ENCODE data around the gene ANAPC10.
"Not testable (repeated sequence)": the region's sequence is repeated elsewhere in the genome, so short reads cannot be mapped to it uniquely, and the experiment has no call there.

The ANAPC10 gene, protein sequence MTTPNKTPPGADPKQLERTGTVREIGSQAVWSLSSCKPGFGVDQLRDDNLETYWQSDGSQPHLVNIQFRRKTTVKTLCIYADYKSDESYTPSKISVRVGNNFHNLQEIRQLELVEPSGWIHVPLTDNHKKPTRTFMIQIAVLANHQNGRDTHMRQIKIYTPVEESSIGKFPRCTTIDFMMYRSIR

DNA sequence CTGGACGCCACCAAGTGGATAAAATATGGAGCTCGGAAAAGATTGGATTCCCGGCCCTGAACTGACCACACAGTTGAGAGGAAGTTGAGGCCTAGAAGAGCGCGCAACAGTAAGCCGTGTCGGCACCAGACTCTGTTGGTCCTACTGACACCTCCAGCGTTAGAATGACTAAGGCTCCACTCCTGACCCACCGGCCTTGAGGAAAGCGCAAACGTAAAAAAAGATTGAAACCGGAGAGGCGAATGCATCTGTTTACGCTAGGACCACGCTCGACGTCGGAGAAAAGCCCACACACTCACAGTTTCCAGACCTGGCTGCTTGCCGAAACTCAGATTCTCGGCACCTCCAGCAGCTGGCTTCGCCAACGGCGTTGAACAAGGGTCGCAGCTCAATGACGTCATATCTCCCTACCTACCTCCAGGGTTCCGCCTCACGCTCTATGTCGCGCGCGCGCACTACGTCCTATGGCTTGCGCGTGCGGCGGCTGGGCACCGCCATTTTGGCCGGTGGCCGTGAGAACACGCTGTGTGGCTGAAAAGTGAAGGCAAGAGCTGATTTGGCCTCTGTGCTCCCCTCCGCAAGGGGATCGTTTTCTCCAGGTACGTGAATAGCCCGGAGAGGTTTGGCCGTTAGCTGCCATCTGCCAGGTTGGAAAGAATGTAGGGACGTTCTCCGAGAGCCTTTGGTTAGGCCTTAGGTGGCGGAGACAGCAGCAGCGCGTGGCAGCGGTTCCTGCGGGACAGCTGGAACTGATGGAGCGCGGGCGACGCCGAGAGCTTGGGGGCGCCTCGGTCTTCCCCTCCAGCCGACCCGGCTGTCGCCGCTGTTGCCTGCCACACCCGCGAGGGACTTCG is at the start of gene ANAPC10, which contains the start of gene ABCE1:
Gene ANAPC10 (minus strand): TSS at position 376 of the 854 bp plus-strand sequence. CDS start 2,097 bp downstream, outside the sequence.
Gene ABCE1 (plus strand): TSS at position 491 of the 854 bp plus-strand sequence. CDS start 6,102 bp downstream, outside the sequence.
- DNase-seq, result peak; percentile 92

DNA sequence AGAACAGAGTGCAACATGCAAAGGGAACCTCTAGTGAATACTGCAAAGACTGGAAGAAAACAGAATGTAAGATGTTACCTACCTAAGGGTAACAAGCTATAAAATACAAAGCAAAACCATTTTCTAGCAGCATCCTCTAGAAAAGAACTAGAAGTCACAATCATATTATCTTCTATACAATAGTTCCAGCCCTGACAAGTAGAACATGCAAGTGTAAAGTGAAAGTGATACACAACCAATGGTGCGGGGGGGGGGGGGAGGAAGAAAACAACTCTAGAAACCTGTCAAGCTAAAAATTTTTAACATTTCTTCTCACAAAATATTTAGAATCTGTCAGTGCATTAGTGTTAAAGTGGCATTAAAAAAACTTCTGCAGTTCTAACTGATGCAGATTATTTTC is 38.2 kb upstream of the ANAPC10 start:
- not testable (repeated sequence) for DNase-seq

DNA sequence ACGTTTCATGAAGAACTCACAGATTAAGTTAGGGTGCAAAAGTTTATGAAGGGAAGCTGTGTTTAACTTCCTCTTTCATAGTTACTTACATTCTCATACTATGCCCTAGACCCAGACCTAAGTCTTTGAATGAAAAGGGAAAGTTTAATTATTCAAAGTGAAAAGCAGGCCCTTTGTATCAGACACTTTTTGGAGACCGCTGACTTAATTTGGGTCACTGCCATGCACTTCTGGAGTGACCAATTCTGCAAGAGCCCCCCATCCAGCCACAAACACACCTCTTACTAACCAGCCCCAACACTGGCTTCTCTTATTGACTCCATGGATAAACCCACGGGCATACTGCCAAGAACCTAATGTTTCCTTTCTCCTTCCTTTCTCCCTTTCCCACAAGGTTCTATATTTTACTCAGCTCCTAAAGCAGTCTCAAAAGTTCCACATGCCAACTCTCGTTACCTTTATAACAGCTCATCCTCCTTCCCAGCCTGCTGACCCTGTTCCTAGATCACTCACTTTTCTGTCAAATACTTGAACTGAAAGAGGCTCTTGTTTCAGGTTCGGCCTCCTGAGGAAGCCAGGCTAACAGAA is 34.6 kb upstream of the ANAPC10 start:
- DNase-seq, result no peak

DNA sequence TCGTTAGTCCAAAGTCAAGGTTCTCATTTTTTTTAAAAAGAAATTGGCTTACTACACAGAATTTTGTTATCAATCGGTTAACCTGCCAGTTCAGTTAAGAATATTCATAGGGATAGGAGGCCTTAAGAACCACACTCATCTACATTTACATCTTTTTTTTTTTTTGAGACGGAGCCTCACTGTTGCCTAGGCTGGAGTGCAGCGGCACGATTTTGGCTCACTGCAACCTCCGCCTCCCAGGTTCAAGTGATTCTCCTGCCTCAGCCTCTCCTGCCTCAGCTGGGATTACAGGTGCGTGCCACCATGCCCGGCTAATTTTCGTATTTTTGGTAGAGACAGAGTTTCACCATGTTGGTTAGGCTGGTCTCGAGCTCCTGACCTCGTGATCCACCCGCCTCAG is 33.9 kb upstream of the ANAPC10 start:
- DNase-seq, result no peak

DNA sequence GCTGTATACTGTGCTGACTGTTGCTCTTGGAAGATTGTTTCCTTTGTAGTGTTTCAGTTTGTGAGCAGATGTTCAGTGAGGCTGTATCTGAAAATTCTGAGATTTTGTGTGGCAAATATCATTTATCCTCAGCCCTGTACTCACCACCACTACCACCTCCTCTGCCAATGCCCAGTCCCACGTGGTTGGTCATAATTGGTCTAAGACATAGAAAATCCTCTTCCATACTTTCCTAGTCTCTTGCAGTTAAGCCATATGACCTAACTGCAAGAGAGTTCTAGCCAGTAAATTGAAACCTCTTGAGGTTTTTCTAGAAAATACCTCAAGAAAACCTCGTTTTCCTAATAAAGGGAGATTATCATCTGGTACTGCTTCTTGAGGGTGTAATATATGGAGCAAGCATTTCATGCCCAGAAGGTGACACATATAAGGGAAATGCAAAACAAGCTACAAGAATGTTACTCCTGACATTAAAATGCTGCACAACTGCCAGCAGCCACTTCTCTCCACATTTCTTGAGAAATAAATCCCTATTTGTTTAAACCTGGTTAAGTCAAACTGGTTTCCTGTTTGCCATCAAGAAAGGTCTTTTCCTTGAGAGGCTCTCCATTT is 32.9 kb upstream of the ANAPC10 start:
- no peak for DNase-seq

DNA sequence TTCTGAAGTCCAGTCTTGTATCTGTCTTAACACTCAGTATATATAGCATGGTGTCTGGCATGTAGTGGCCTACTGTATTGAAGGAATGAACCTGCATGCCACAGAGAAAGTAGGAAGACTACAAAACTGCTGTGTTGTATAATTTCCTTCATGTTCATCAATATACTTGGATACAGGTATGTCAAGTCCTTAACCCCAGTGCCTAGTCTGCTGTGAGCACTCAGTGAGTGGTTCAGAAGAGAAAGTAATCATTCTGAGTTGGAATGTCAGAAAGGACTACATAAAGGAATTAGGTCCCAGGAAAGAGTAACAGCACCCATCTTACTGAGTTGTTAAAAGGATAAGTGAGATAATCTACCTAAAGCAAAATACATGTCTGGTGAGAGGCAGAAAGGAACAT is 32.1 kb upstream of the ANAPC10 start:
- no peak for DNase-seq

DNA sequence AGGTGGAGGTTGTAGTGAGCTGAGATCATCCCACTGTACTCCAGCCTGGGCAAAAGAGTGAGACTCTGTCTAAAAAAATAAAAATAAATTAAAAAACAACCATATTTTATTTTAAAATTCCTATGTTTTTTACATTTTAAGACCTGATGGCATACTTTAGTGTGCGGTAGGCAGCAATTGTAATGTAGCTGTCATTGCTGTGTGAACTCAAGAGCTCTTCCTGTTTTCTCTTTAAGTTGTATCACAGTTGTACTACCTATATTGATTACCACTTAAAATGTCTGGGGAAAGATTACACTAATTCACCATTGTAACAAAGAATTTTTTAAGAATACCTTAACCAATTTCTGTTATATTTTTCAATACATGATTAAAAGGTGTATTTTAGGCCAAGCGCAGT is 27.4 kb upstream of the ANAPC10 start:
- no peak for DNase-seq

DNA sequence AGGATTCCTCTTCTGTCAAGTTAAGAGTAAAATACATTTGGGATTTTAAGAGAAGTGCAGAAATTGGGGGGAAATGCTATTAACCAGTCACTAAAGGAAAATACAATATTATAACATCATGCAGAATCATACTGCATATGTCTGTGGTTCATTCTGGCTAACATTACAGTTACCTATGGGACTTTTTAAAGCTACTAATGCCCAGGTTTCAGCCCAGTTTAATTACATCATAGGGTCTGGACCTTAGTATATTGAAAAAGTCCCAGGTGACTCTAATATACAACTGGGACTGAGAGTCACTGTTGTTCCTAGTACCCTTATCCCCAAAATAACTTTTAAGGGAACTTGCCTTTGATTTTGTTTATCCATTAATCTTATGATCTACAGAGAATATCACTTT is 10.1 kb upstream of the ANAPC10 start:
- no peak for DNase-seq

DNA sequence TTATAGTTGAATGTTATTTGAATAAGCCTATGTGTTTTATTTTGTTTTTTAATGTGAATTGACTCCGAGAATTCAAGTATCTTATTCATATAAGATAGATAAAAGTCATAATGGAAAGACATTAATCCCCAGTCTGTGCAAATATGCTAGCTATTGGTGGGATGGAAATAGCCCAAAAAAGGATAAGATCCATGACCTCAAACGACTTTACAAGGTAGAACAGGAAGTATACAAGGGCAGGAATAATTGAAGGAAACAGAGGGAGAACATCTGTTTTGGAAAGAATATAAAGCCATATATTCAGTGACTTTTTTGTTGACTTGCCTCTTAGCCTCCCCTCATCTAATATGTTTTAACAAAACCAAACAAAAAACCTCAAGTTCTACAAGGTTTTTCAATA is 9.1 kb upstream of the ANAPC10 start:
- DNase-seq, result no peak

DNA sequence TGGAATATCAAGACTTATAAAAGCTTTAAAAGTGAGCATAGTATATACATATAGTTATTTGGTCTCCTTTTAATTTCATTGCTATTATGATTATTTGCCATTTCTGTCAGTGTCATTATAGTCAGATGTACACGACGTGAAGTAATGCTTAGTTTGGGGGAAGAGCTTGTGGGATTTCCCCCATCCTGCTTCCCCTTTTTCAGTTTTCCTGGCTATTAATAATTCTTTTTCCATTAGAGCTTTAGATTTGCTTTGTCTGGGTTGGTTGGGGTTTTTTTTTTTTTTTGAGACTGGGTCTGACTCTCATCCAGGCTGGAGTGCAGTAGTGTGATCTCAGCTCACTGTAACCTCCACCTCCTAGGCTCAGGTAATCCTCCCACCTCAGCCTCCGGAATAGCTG is 5.5 kb upstream of the ANAPC10 start:
- DNase-seq, result no peak

DNA sequence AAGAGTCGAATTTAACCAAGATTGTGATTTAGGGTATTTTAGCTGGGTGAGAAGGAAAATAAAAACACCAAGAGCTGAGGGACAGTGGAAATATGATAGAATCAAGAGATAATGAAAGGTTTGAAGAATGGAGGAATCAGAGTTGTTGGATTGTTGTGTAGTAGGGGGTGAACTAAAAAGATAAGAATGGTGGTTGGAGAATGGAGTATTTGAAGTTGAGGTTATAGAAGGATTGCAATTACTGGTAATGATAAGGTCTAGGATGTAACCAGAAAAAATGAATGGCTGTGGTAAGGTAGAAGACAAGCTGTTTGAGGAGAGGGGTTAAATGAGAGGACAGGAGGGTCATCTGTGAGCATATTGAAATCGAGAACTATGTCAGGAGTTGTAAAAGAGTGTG is 4.6 kb upstream of the ANAPC10 start:
- DNase-seq, result no peak

DNA sequence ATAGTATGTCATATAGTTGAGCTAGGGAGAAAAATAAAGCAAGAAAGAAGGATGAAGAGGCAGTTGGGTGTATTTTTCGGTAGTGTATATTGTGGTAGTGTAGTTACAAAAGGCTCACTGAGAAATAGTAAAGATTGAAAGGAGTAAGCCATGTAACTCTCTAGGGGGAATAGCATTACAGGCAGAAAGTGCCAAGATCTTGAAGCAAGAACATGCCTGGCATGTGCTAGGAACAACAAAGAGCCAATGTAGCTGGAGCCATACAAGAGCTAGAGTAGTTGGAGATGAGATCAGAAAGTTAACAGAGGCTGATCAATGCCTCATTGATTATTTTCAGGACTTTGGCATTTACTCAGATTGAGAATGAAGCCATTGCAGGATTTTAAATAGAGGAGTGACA is 3.1 kb upstream of the ANAPC10 start:
- no peak for DNase-seq

DNA sequence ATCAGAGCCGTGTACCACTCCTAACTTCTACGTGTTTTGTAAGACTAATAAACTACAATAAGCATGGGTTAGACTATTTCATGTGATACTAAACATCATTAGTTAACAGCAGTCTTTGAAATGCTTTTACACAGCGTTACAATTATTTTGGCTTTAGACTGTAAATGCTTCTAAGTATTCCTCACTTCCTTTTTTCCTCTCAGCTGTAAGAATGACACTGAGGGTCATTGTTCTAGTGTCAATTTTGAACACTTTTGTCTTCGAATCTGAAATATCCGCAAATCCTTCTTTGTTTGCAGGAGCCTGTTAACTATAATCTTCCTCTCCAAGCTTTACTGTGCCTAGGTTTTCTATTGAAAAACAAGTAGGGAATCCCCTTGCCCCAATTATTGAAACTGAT is 1.7 kb upstream of the ANAPC10 start:
- DNase-seq, result no peak

DNA sequence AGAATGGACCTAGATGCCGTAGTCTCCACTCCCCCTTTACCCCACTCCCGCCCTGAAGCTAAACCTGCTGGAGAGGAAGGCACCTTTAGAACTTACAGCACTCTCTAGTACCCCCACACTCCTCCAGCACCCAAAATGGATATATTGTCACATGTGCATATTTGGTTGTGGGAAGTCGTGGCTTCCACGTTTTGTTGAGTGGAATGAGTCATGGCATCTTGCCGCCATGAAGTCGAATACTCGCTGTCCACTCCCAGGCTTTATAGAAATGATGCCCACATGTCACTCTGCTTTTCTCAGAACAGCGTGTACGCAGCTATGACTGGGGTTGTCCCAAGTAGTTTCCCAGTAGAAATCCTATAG is 660 bp upstream of the ANAPC10 start:
- peak; percentile 39 for DNase-seq

DNA sequence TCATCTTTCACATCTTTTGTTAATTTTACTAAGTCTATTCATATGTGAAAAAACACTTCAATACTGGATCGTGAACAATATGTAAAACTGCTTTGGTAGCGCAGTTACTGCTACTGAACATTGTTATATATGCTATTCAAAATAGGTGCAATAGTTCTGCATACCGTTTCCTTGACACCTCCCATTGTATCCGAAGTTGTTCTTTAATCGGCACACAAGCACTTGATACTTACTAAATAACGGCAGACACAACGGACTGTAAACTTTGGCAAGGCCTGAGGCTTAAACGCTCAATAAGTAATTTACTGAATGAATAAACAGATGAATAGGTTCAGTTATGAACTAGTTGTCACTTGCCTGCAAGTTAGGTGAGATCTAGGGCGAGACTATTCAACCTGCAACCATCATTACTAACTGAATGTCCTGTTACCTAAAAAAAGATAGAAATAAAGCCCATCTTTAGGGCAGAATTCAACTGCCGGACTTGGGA is 620 bp downstream of the ANAPC10 start:
- DNase-seq, result no peak

DNA sequence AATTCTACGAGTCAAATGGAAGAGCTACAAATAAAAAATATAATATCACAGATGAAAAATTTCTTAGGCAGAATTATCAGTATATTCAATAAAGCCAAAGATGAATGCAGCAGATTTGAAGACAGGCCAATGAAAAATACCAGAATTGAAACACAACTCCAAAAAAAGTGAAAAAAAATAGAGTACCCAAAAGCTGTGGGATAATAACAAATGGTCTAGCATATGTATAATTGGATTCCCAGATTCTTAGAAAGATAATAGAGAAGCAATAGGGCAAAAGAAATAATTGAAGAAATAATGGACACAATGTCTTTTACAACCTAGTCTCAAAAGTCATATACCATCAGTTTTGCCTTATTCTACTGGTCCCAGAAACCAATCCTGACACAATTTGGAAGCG is 4.4 kb downstream of the ANAPC10 start:
- no peak for DNase-seq

DNA sequence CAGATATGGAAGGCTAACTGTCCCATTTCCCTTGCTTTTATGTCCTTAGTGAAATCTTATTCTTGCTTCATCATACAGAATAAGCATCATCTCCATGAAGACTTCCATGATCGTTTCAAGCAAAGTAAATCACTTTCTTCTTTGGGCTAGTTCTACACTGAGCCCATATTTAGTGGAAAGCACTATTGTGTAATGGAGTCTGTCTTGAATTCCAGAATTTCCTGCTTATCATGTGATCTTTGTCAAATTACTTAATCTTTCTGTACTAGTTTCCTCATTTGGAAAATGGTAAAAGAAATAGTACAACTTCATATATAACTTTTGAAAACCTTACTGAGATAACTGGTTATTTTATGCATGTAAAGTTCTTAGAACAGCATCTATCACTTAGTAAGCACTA is 7.6 kb downstream of the ANAPC10 start:
- DNase-seq, result no peak

DNA sequence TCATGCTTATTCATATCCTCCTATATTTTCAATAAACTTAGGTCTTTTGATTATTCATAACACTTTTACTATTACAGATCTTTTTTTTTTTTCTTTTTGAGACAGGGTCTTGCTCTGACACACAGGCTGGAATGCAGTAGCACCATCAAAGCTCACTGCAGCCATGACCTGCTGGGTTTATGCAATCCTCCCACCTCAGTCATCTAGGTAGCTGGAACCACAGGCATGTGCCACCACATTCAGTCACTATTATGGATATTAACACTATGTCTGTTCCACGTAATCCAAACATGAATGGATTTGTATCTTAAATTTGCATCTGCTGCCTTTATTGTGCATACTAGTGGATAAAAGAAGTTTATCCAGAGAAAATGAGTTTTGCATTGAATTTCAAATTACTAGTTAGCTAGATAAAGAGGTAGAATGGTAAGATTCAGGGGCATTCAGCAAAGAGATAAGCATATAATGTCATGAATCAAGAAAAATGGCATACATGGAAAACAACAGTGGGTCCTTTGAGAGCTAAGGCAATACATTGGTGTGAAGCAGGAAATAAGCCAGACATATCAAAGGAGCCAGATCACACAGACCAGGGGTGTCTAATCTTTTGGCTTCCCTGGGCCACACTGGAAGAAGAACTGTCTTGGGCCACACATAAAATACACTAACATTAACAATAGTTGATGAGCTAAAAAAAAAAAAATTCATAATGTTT is 13.9 kb downstream of the ANAPC10 start:
- DNase-seq, result no peak

DNA sequence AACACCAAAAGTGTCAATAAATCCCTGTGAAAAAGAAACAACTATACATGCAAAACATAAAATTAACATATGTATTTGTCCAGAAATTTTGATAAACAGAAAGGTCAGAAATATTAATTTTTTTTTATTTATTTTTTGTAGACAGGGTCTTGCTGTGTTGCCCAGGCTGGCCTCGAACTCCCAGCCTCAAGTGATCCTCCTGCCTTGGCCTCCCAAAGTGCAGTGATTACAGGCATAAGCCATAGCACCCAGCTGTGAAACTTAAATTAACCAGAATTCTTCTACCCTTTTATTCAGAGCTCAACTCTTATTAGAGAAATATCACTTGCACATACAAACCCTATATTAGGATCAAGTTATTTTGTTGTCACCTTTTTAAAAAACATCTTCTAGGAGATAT is 16.2 kb downstream of the ANAPC10 start:
- no peak for DNase-seq

DNA sequence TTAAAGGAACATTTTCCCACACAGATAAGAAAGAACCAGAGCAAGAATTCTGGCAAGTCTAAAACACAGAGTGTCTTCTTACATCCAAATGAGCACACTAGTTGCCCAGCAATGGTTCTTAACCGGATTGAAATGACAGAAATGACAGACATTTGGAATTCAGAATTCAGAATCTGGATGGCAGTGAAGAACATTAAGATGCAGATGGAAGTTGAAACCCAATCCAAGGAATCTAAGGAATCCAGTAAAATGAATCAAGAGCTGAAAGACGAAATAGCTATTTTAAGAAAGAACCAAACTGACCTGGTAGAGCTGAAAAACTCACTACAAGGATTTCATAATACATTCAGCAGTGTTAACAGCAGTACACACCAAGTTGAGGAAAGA is 21.5 kb downstream of the ANAPC10 start:
- DNase-seq, result no peak

DNA sequence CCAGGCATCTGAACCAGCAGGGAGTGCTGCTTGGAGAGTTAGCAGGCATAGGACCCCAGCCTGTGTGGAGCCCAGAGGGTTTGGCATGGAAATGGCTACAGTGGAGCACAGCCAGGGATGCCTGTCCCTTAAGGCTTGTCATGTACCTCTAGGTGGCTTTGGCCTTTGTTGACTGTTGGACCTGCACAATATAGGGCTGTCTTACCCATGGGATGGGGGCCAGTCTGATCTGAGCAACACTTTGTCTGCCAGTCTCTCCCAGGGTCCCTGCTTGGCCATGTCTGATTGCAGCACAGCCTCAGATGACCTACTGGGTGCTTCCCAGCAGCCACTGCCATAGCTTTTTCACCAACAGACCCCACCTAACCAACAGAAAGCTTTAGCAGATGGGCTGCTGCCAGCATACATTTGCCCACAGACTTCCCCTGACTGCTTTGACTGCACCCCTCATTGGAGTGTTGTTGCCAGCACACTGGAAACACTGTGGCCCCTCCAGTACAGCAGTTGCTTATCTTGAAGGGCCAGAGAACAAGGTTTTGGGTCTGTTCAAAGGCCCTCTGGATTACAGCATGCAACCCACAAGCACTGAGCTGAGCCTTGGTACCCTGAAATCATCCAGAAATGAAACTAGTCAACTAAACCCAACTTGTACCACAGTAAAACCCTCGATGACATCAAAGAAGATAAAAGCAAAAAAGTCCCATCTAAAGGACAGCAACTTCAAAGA is 22.1 kb downstream of the ANAPC10 start:
- DNase-seq, result no peak

DNA sequence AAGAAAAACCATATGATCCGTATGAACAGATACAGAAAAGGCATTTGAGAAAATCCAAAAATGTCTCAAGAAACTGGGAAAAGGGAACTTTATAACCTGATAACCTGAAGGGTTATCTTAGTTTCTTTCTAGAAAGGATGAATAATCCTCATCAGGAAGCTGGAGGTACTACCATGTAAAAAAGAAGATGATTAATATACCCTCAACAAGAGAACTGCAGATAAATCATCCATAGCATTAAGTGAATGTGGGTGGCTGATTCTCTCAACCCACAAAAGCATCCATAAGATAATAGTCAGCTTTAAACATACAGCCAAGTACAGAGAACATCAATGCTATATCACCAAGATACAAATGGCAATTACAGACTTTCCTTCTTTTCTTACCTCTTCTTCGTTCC is 26.4 kb downstream of the ANAPC10 start:
- no peak for DNase-seq

Data from stimulated activated CD4-positive, alpha-beta T cell treated with anti-CD3 and anti-CD28 coated beads, Interleukin-12 subunit alpha, Interleukin-12 subunit beta, amount 100 ng/mL, for 4 hours (primary cell).